Measurements from ENCODE around the gene ZNF573. TPM values are rescaled to one million over a fixed set of nuclear protein-coding genes. Genes with fewer than 3 reads are reported as not detected.

The ZNF573 gene
- total and polyA plus RNA-seq, 2 of the 13 experiments (the other 11 are each of a cell fraction or from before 2014, with no cell fraction given), result 3.1 to 9.3 TPM

DNA sequence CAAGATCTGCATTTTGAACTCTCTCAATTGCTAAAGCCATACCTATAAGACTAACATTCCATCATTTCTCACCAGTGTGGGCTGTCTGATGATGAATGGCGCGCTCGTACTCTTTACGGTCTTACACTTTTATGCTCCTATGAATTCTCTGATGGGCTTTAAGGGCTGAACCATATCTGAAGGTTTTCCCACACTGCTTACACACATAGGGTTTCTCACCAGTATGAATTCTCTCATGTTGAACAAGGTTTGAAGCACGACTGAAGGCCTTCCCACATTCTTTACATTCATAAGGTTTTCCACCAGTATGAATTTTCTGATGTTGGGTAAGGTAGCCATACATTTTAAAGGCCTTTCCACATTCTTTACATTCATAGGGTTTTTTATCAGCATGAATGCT is 41.0 kb downstream of the ZNF573 start:
- Histone ChIP-seq H3K27me3 (ENCODE audit: control insufficient read depth in 1 of 2, insufficient read depth in 2 of 2, low read length in 2 of 2) (no peaks in the 10 kb centered on the region; a peak in 1 of 5 replicates), H4K20me1 (ENCODE audit: insufficient read depth, low read length) (no peaks in the 10 kb centered on the region), H3K9ac (ENCODE audit: insufficient read depth, low read depth, low read length) (no peak overlapping the region), H3K4me1 (ENCODE audit: insufficient read depth, low read length) (no peaks in the 10 kb centered on the region), H3K79me2 (ENCODE audit: insufficient read depth, low read length) (no peaks in the 10 kb centered on the region), H2AFZ (ENCODE audit: low read length) (no peak overlapping the region), H3K27ac (ENCODE audit: extremely low read length, insufficient read depth, low read length) (no peak overlapping the region), H3K36me3 (replicated peaks in 1 of 2; ENCODE audit: control insufficient read depth in 1 of 2, insufficient read depth in 2 of 2, low read length in 2 of 2) (peaks cover 5 to 14% of the 10 kb centered on the region in 2 experiments; a peak in 3 of 5 replicates), H3K4me3 (replicated peaks in 1 of 3; ENCODE audit: insufficient read depth in 1 of 3, low read depth in 2 of 3, low read length in 3 of 3) (no peak overlapping the region), H3K4me2 (ENCODE audit: low read depth, low read length) (no peak overlapping the region), H3K9me3 (ENCODE audit: low read length) (peaks cover 32% of the 10 kb centered on the region)
- FAIRE-seq, result no peak
- intact Hi-C loops (cut with micrococcal nuclease; ENCODE audit: unreplicated experiment), result no loop called here
- 73% methylated on average over 5 of the region's 5 CpGs for WGBS (ENCODE audit: low lambda C conversion rate)
- no peak for ATAC-seq
- CTCF ChIA-PET (ENCODE audit: low intra/inter-chr PET ratio, low total read pairs), result no interaction called here
- in situ Hi-C loops (cut with HindIII; ENCODE audit: extremely low pct_ligation_motif_present, low pct_unique_long_range_greater_than_20kb), result no loop called here
- POLR2A ChIA-PET, result no interaction called here
- BruUV-seq (replicated peaks), result no TSS peak
- no peak for DNase-seq (ENCODE audit: low spot score)
- TF ChIP-seq ZNF101 (CRISPR knock-in tag; IDR thresholded peaks at IDR 0.05; ENCODE audit: borderline replicate concordance, low read depth) (no peak), AHR (CRISPR knock-in tag; IDR thresholded peaks at IDR 0.05) (no peak), FOXM1 (CRISPR knock-in tag; IDR thresholded peaks at IDR 0.05) (no peak), CENPBD1 (CRISPR knock-in tag; IDR thresholded peaks at IDR 0.05; ENCODE audit: borderline replicate concordance, low read depth) (no peak), FOSL2 (CRISPR knock-in tag; IDR thresholded peaks at IDR 0.05) (no peak), MXI1 (IDR thresholded peaks at IDR 0.05; ENCODE audit: borderline replicate concordance, low read depth, low read length) (no peak), HOXA7 (CRISPR knock-in tag; IDR thresholded peaks at IDR 0.05) (no peak), DNMT3B (CRISPR knock-in tag; conservative IDR thresholded peaks at IDR 0.05) (no peak), ZNF460 (CRISPR knock-in tag; IDR thresholded peaks at IDR 0.05; ENCODE audit: borderline replicate concordance) (no peak), ISX (CRISPR knock-in tag; conservative IDR thresholded peaks at IDR 0.05) (no peak), ZNF589 (CRISPR knock-in tag; conservative IDR thresholded peaks at IDR 0.05) (no peak), ZNF343 (CRISPR knock-in tag; IDR thresholded peaks at IDR 0.05) (no peak), ZNF781 (CRISPR knock-in tag; IDR thresholded peaks at IDR 0.05; ENCODE audit: borderline replicate concordance, not compliant biosample characterization) (no peak), MAX (IDR thresholded peaks at IDR 0.05) (no peak), ZNF580 (CRISPR knock-in tag; IDR thresholded peaks at IDR 0.05; ENCODE audit: borderline replicate concordance, low read depth) (no peak), ZNF672 (CRISPR knock-in tag; IDR thresholded peaks at IDR 0.05) (no peak), ZNF512B (CRISPR knock-in tag; IDR thresholded peaks at IDR 0.05; ENCODE audit: borderline replicate concordance) (no peak)
- TF ChIP-seq, protein P1, sequence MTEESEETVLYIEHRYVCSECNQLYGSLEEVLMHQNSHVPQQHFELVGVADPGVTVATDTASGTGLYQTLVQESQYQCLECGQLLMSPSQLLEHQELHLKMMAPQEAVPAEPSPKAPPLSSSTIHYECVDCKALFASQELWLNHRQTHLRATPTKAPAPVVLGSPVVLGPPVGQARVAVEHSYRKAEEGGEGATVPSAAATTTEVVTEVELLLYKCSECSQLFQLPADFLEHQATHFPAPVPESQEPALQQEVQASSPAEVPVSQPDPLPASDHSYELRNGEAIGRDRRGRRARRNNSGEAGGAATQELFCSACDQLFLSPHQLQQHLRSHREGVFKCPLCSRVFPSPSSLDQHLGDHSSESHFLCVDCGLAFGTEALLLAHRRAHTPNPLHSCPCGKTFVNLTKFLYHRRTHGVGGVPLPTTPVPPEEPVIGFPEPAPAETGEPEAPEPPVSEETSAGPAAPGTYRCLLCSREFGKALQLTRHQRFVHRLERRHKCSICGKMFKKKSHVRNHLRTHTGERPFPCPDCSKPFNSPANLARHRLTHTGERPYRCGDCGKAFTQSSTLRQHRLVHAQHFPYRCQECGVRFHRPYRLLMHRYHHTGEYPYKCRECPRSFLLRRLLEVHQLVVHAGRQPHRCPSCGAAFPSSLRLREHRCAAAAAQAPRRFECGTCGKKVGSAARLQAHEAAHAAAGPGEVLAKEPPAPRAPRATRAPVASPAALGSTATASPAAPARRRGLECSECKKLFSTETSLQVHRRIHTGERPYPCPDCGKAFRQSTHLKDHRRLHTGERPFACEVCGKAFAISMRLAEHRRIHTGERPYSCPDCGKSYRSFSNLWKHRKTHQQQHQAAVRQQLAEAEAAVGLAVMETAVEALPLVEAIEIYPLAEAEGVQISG (CRISPR knock-in tag; IDR thresholded peaks at IDR 0.05), result no peak

Measured in HepG2 (cell line).